Embryonic facial prominence (tissue), 1 donor: ENCODE measurements around the gene MARCHF9.

Source experiments
- DNase-seq: peaks from one replicate; pipeline ENCODE4 v3.0.0-alpha.2; 2016; ENCODE audit errors: extremely low spot score

The MARCHF9 gene

GRCh38 chr12:57737467-57738460, 17.1 kb upstream of the MARCHF9 start:
- DNase-seq: no peak

GRCh38 chr12:57738661-57739237, 16.2 kb upstream of the MARCHF9 start, which contains the start of gene AGAP2:
Gene AGAP2 (minus strand): TSS chr12:57738742. CDS start chr12:57738246, 496 bp downstream.
- DNase-seq: no peak

DNA sequence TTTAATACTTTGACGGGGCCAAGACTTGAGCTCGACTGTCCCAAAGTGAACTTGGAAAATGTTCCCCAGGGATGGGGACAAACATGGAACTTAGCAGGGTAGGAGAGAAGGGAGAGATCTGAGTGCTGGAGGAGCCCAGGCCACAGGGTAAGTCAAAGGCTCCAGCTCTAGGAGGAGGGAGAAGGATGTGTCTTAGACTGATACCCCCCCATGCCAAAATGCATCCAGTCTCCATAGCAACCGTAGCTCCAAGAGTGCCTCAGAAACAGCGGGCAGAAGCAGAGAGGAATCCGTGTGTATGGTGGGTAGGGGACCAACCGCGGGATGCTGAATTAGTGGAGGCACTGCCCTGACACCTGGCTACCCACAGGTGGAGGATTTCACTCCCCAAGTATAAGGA, 15.5 kb upstream of the MARCHF9 start:
- DNase-seq: no peak

- no peak for DNase-seq
These were observed 14.9 kb upstream of the MARCHF9 start for GRCh38 chr12:57739914-57740538.

- no peak for DNase-seq
These were observed 14.1 kb upstream of the MARCHF9 start for GRCh38 chr12:57740656-57741412.

- no peak for DNase-seq
These were observed 13.5 kb upstream of the MARCHF9 start for GRCh38 chr12:57741413-57741789.

DNA sequence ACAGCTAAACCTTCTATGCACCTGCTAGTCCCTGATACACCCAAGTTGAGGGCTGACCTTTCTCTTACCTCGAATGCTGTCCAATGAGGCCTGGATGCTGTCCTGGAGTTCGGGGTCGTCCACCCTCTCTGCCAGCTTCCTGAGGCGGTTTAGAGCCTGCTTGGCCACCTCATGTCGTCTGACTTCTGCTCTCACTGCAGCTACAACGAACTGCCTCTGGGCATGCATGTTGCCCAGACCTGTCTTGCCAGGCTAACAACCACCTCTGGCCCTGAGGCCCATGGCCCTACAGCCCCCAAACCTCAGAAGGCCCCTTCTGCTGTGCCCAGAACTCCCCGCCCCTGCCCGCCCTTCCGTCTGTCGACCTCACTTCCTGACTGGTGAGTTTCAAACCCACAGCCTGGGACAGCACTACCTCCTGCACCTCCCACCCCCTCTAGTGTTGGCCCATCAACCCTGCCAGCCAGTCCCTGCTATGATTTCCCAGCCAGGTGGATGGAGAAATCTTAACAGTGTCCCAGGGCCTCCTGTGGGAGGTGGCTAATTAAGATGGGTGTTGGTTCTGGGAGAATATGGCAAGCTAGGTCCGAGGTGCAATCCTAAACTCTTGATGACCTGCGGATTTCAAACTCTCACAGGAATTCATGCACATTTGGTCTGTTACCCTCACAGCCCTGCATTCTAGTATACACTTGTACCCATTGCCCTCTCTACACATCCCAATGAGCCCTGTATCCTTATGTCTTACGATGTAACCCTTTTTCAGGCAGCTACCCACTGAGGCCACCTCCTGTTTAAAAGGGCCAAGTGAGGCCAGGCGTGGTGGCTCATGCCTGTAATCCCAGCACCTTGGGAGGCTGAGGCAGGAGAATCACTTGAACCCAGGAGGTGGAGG, 12.8 kb upstream of the MARCHF9 start:
- DNase-seq: no peak

DNA sequence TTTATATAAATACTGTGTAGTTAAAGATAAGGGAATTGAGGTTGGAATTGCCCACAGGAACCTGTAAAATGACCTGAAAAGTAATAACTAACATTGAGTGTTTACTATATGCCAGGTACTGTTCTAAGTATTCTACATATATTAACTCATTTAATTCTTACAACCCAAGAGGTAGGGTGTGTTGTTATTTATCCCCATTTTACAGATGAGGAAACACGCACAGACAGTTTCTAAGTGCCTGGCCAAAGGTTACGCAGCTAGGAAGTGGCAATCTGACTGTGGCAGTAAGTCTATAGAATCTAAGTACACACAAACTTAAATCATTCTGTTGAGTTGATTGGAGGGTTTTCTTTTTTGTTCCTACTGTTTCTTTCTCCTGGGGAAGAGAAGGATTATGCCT, 11.1 kb upstream of the MARCHF9 start:
- no peak for DNase-seq

DNA sequence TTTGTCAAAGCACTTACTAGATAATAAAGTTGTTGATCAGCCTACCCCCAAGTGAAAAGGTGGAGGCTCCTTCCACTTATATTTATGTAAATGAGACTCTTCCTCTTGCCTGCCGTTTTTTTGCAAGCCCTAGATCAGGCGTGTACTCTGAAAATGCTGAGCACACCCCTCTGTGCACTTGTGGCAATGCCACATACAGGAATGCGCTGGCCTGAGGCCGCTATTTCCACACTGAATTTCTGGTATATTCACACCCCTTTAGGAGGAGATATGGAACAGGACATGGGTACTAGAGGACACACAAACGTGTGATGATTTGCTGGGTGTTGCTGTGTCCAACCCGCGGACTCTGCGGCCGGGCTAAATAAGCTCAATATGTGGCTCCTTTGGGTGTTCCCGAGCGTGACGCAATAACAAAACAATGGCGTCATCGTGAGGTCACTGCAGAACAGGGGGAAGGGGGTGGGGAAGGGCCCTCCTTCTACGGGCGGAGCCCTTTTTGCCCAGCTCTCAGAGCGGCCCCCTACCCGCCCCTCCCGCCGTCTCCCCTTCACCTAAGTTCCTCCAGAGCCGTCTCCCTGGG, 10.6 kb upstream of the MARCHF9 start:
- no peak for DNase-seq

GRCh38 chr12:57744777-57745484, 10.0 kb upstream of the MARCHF9 start, which contains the start of gene TSPAN31:
Gene TSPAN31 (plus strand): TSS chr12:57745039. CDS start chr12:57745155, 116 bp downstream.
- DNase-seq: peak; percentile 98

- DNase-seq: no peak
These were observed 9.4 kb upstream of the MARCHF9 start for GRCh38 chr12:57745485-57745881.

GRCh38 chr12:57746025-57746424, 8.9 kb upstream of the MARCHF9 start:
- no peak for DNase-seq

DNA sequence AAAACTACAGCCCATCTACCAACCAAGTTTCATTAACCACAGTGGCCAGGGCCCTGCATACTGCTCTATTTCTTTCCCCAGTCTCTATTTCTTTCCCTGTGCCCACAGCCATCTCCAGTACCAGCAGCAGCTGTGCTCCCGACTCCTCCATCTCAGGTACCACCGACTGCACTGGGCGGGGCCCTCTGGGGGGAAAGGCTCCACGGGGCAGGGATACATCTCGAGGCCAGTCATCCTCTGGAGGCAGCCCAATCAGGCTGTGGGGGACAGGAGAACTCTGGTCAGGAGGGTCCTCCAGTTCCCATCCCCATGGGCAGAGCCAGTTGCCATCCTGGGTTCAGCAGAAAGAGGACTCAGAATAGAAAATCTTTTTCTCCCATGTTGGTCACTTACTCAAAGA, 5.8 kb upstream of the MARCHF9 start:
- DNase-seq: no peak

GRCh38 chr12:57750561-57751431, 4.1 kb upstream of the MARCHF9 start:
- no peak for DNase-seq

- no peak for DNase-seq
These were observed 3.5 kb upstream of the MARCHF9 start for GRCh38 chr12:57751432-57751787.

DNA sequence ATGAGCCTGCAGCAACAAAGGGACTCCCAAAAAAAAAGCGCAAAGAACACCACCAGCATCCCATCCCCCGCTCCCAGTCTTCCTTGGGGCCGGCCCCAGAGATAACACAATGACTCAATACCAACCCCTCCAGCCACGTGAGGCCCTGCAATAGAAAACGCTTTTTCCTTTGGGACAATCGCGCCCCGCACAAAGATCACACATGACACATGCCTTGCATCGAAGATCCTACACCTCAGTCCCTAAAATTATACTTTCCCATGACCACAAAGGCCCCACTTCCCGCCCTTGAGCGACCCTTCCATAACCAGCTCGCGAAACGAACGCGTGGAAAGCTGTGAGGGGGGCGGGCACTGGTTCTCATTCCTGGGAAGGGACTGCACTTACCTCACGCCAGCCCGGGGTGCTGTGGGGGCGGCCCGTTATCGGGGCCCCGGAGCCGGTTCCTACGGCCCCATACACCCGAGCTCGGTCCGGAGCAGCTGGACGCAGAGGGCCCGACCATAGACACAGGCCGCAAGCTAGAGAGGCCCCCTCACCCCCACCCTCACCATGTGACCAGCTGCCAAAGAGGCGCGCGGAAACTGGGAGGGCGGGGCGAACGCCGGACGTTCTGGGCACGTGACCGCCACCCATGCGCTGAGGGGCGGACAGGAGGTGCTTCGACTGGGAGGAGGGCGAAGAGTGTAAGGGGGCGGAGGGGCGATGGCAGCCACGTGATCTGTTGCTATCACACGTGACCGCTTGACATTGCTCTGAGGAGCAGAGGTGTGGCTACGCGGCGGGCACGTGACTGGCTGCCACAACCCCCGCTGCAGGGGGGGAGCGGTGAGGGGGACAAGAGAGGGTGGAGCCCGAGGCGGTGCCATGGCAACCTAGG, 2.9 kb upstream of the MARCHF9 start, which contains the start of gene CDK4:
CDK4 (minus strand) TSS at position 523 of the 880 bp plus-strand sequence. CDS start 593 bp downstream, outside the sequence.
- DNase-seq: peak; percentile 99

DNA sequence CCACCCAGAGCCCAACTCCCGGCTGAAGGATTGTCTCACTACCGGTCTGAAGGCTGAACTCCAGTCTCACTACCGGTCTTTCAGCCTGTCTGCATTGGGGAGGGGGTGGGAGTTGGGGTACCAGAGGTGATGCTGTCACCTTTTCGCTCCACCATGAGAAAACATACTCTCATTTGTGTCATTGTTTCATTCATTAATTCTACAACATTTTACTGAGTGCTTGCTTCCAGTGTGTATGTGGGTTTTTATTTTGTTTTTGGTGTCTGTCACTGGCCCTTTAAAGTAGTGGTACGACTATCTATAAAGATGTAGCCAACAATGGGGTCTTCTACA, 2.3 kb upstream of the MARCHF9 start:
- no peak for DNase-seq
